HL-60 (cell line): ENCODE data around the gene DHDH.

Experiments used
- DNase-seq, 2 experiments: peaks; one replicate each; pipeline ENCODE4 v3.0.0-alpha.2; 2010 to 2020; ENCODE audit warnings: low read depth in 1 of 2, low spot score in 1 of 2
- H3K27ac ChIP-seq: fragments of 250-450 bp; sonication (Bioruptor Pico); replicated peaks from 2 replicates; pipeline ENCODE4 v1.5.1; 2020; ENCODE audit warnings: mild to moderate bottlenecking, moderate library complexity
- H3K27me3 ChIP-seq: fragments of 250-450 bp; sonication (Bioruptor Pico); 2 replicates; pipeline ENCODE4 v1.5.1; 2021; ENCODE audit warnings: mild to moderate bottlenecking, moderate library complexity; ENCODE audit not compliant: insufficient read depth, poor library complexity, severe bottlenecking
- H3K4me3 ChIP-seq: replicated peaks from 2 replicates; pipeline ENCODE4 v1.5.1; 2011; ENCODE audit warnings: mild to moderate bottlenecking, control low read depth, low read length; ENCODE audit not compliant: insufficient read depth
- CTCF ChIP-seq: IDR thresholded peaks from one replicate; pipeline ENCODE4 v1.5.1; 2011; ENCODE audit warnings: low read length, control low read depth, inconsistent platforms; ENCODE audit not compliant: insufficient read depth
- GABPA ChIP-seq: IDR thresholded peaks from 2 replicates; pipeline ENCODE4 v1.6.1; 2012; ENCODE audit warnings: low read depth
- POLR2AphosphoS5 ChIP-seq: IDR thresholded peaks from 2 replicates; pipeline ENCODE4 v1.6.1; 2012; ENCODE audit warnings: low read depth
- REST ChIP-seq: IDR thresholded peaks from 2 replicates; pipeline ENCODE4 v1.6.1; 2012; ENCODE audit warnings: low read depth; ENCODE audit not compliant: insufficient replicate concordance
- SPI1 ChIP-seq: IDR thresholded peaks from 2 replicates; pipeline ENCODE4 v1.6.1; 2012; ENCODE audit warnings: low read depth, mild to moderate bottlenecking, borderline replicate concordance

Gene DHDH

GRCh38 chr19:48977061-48977460 lies 43.6 kb downstream of the DHDH start:
- Histone ChIP-seq H3K27ac (no peak overlapping the region), H3K4me3 (no peak overlapping the region), H3K27me3 (no peaks in the 10 kb centered on the region)
- TF ChIP-seq POLR2AphosphoS5 (no peak), REST (no peak), CTCF (no peak), GABPA (no peak), SPI1 (no peak)
- no peak for DNase-seq

- H3K27ac ChIP-seq: no peak overlapping the region
- TF ChIP-seq REST (no peak), POLR2AphosphoS5 (no peak), CTCF (no peak), SPI1 (no peak), GABPA (no peak)
Observed at GRCh38 chr19:48982280-48982679, 48.8 kb downstream of the DHDH start.

GRCh38 chr19:48985711-48986110 lies 52.2 kb downstream of the DHDH start:
- Histone ChIP-seq H3K27ac (no peak overlapping the region), H3K27me3 (no peaks in the 10 kb centered on the region), H3K4me3 (no peak overlapping the region)
- no peak for DNase-seq
- TF ChIP-seq POLR2AphosphoS5: no peak
- TF ChIP-seq CTCF: no peak
- TF ChIP-seq REST: no peak
- no peak for TF ChIP-seq SPI1
- no peak for TF ChIP-seq GABPA

More at GRCh38 chr19:48982280-48982679, 48.8 kb downstream of the DHDH start:
- no peaks in the 10 kb centered on the region for H3K27me3 ChIP-seq
- DNase-seq: no peak
- no peak overlapping the region for H3K4me3 ChIP-seq
